ENCODE results near the gene C20orf202.

DNA sequence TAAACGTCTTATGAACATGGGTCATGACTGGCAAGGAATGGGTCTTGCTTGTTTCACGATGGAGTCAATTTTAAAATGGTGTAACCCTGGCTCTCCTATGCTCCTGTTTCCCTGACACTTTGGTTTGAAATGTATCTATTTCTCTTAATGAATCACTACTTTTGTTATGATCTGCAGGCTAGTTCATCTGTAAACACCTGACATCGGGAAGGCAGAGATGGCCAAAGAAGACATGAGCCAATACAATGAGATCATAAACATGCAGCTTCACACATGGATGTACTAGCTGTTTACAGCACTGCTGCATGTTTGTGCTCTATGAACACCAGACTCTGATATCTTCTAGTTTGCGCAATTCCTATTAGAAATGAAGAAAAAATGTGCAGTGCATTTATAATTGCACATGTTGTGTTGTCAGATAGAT lies 11.6 kb downstream of the C20orf202 start:
- TF ChIP-seq CTCF (IDR thresholded peaks at IDR 0.05), result no peak
- TF ChIP-seq POLR2A (IDR thresholded peaks at IDR 0.05), result no peak
